Mesenchymal stem cell (in vitro differentiated cells and primary cell): Measurements from ENCODE around the gene CD248.
"Not testable (repeated sequence)": the region's sequence is repeated elsewhere in the genome, so short reads cannot be mapped to it uniquely, and the experiment has no call there.

ENCODE experiments used
- DNase-seq: peaks from one replicate; pipeline ENCODE4 v3.0.0-alpha.2; 2013
- H2AFZ ChIP-seq: one replicate; pipeline ENCODE4 v1.6.1; 2013; ENCODE audit warnings: low read depth, mild to moderate bottlenecking, control low read depth, inconsistent platforms, low read length, moderate library complexity
- H2AK5ac ChIP-seq: 2 replicates; pipeline ENCODE4 v1.6.1; 2013; ENCODE audit warnings: low read length, moderate library complexity, mild to moderate bottlenecking, inconsistent platforms; ENCODE audit not compliant: severe bottlenecking
- H2BK120ac ChIP-seq: one replicate; pipeline ENCODE4 v1.6.1; 2013; ENCODE audit warnings: low read depth, mild to moderate bottlenecking, inconsistent platforms, low read length, moderate library complexity
- H2BK12ac ChIP-seq, 2 experiments: one replicate each; pipeline ENCODE4 v1.6.1; 2013; ENCODE audit warnings: inconsistent platforms in 2 of 2, low read length in 2 of 2, mild to moderate bottlenecking in 2 of 2, moderate library complexity in 2 of 2, control low read depth in 1 of 2
- H2BK15ac ChIP-seq: one replicate; pipeline ENCODE4 v1.6.1; 2013; ENCODE audit warnings: mild to moderate bottlenecking, low read depth, inconsistent platforms; ENCODE audit not compliant: poor library complexity, severe bottlenecking
- H2BK5ac ChIP-seq: 2 replicates; pipeline ENCODE4 v1.6.1; 2013; ENCODE audit warnings: low read depth, mild to moderate bottlenecking, low read length, control low read depth, inconsistent platforms; ENCODE audit not compliant: poor library complexity, severe bottlenecking
- H3K14ac ChIP-seq, 2 experiments: one replicate each; pipeline ENCODE4 v1.6.1; 2013; ENCODE audit warnings: inconsistent platforms in 2 of 2, low read length in 2 of 2, control low read depth in 1 of 2, mild to moderate bottlenecking in 1 of 2, moderate library complexity in 1 of 2
- H3K18ac ChIP-seq, 2 experiments: one replicate each; pipeline ENCODE4 v1.6.1; 2013; ENCODE audit warnings: inconsistent platforms in 2 of 2, low read length in 2 of 2, control low read depth in 1 of 2, low read depth in 1 of 2, mild to moderate bottlenecking in 1 of 2
- H3K23ac ChIP-seq, 2 experiments: one replicate each; pipeline ENCODE4 v1.6.1; 2013; ENCODE audit warnings: inconsistent platforms in 2 of 2, low read length in 2 of 2, mild to moderate bottlenecking in 2 of 2, moderate library complexity in 2 of 2, control low read depth in 1 of 2
- H3K27ac ChIP-seq: 2 replicates; pipeline ENCODE4 v1.5.1; 2013; ENCODE audit warnings: mild to moderate bottlenecking, moderate library complexity, low read length, control low read depth, inconsistent platforms; ENCODE audit not compliant: poor library complexity, severe bottlenecking
- H3K27me3 ChIP-seq, 2 experiments: 2 replicates each; pipeline versions ENCODE4 v1.6.1 to v1.7.0; 2013; ENCODE audit warnings: low read length in 2 of 2, mild to moderate bottlenecking in 2 of 2, moderate library complexity in 2 of 2, control low read depth in 1 of 2, inconsistent platforms in 1 of 2; ENCODE audit not compliant: control insufficient read depth in 1 of 2, insufficient read depth in 1 of 2
- H3K36me3 ChIP-seq, 2 experiments: 2 replicates each; pipeline versions ENCODE4 v1.6.1 to v1.7.0; 2013; ENCODE audit warnings: low read length in 2 of 2, control low read depth in 1 of 2, inconsistent platforms in 1 of 2, low read depth in 1 of 2, mild to moderate bottlenecking in 1 of 2; ENCODE audit not compliant: insufficient read depth in 2 of 2, control insufficient read depth in 1 of 2
- H3K4ac ChIP-seq, 2 experiments: one replicate each; pipeline ENCODE4 v1.6.1; 2013; ENCODE audit warnings: inconsistent platforms in 2 of 2, low read length in 2 of 2, mild to moderate bottlenecking in 2 of 2, moderate library complexity in 2 of 2, control low read depth in 1 of 2, low read depth in 1 of 2
- H3K4me1 ChIP-seq: 2 replicates; pipeline ENCODE4 v1.6.1; 2013; ENCODE audit warnings: low read depth, low read length, control low read depth; ENCODE audit not compliant: control insufficient read depth, insufficient read depth
- H3K4me2 ChIP-seq: 2 replicates; pipeline ENCODE4 v1.6.1; 2013; ENCODE audit warnings: low read length, mild to moderate bottlenecking, inconsistent platforms; ENCODE audit not compliant: poor library complexity, severe bottlenecking
- H3K4me3 ChIP-seq, 2 experiments: 2 replicates each; pipeline versions ENCODE4 v1.5.1 to v1.7.0; 2013; ENCODE audit warnings: low read length in 2 of 2, mild to moderate bottlenecking in 2 of 2, control low read depth in 1 of 2, low read depth in 1 of 2; ENCODE audit not compliant: insufficient read depth in 1 of 2
- H3K79me1 ChIP-seq: replicated peaks from 2 replicates; pipeline ENCODE4 v1.6.1; 2013; ENCODE audit warnings: mild to moderate bottlenecking, control low read depth, low read length, inconsistent platforms; ENCODE audit not compliant: poor library complexity, severe bottlenecking
- H3K9ac ChIP-seq: 2 replicates; pipeline ENCODE4 v1.7.0; 2013; ENCODE audit warnings: mild to moderate bottlenecking, low read length, moderate library complexity
- H3K9me3 ChIP-seq: 2 replicates; pipeline ENCODE4 v1.7.0; 2013; ENCODE audit warnings: mild to moderate bottlenecking, low read length; ENCODE audit not compliant: control insufficient read depth
- H4K8ac ChIP-seq: one replicate; pipeline ENCODE4 v1.6.1; 2013; ENCODE audit warnings: inconsistent platforms, mild to moderate bottlenecking, low read length, moderate library complexity
- H4K91ac ChIP-seq: one replicate; pipeline ENCODE4 v1.6.1; 2013; ENCODE audit warnings: mild to moderate bottlenecking, low read length, inconsistent platforms
- WGBS: methylation state at CpG from one replicate; pipeline ENCODE4 v1.1.7; 2013; ENCODE audit warnings: mixed read lengths; 5-methylcytosine and 5-hydroxymethylcytosine counted together

Gene CD248

GRCh38 chr11:66277064-66277463 lies 39.8 kb downstream of the CD248 start:
- peaks cover 21% of the 10 kb centered on the region for H3K4me1 ChIP-seq
- not testable (repeated sequence) for H3K4ac ChIP-seq, H4K8ac ChIP-seq

GRCh38 chr11:66276619-66277018 lies 40.2 kb downstream of the CD248 start:
- H3K18ac ChIP-seq, H2BK15ac ChIP-seq, H3K23ac ChIP-seq, H2BK12ac ChIP-seq, H3K4me3 ChIP-seq, H3K9ac ChIP-seq, H4K8ac ChIP-seq, H4K91ac ChIP-seq, H3K27ac ChIP-seq, H3K9me3 ChIP-seq, DNase-seq, H2BK120ac ChIP-seq, H2BK5ac ChIP-seq, H3K4ac ChIP-seq, H3K4me2 ChIP-seq, H2AK5ac ChIP-seq, H3K14ac ChIP-seq, H2AFZ ChIP-seq: not testable (repeated sequence)
- Histone ChIP-seq H3K36me3 (peaks cover 48 to 53% of the 10 kb centered on the region in 2 experiments), H3K27me3 (peaks cover 7 to 13% of the 10 kb centered on the region in 2 experiments), H3K79me1 (peaks cover 13% of the 10 kb centered on the region), H3K4me1 (peaks cover 17% of the 10 kb centered on the region)
- WGBS, result 90% methylated on average over 13 of the region's 13 CpGs

More at GRCh38 chr11:66277064-66277463, 39.8 kb downstream of the CD248 start:
- WGBS, result 79% methylated on average over 4 of the region's 4 CpGs
- H3K4me2 ChIP-seq, H4K91ac ChIP-seq, H3K14ac ChIP-seq, H2BK15ac ChIP-seq, H3K4me3 ChIP-seq, H2BK120ac ChIP-seq, H2AK5ac ChIP-seq, H2BK12ac ChIP-seq, DNase-seq, H3K9me3 ChIP-seq, H3K23ac ChIP-seq, H3K18ac ChIP-seq, H2AFZ ChIP-seq, H2BK5ac ChIP-seq, H3K27ac ChIP-seq, H3K79me1 ChIP-seq, H3K9ac ChIP-seq: not testable (repeated sequence)
- Histone ChIP-seq H3K27me3 (peaks cover 7 to 13% of the 10 kb centered on the region in 2 experiments), H3K36me3 (peaks cover 44 to 49% of the 10 kb centered on the region in 2 experiments)

GRCh38 chr11:66275984-66276612 lies 40.7 kb downstream of the CD248 start:
- no peak overlapping the region for H2AK5ac ChIP-seq
- DNase-seq, result no peak
- no peak overlapping the region for H2BK120ac ChIP-seq
- no peak overlapping the region for H3K4me2 ChIP-seq
- no peak overlapping the region for H4K91ac ChIP-seq
- peaks cover 50 to 56% of the 10 kb centered on the region in 2 experiments for H3K36me3 ChIP-seq
- no peaks in the 10 kb centered on the region for H3K9me3 ChIP-seq
- H2BK5ac ChIP-seq, result no peak overlapping the region
- H4K8ac ChIP-seq, result no peak overlapping the region
- H2BK15ac ChIP-seq, result no peak overlapping the region
- peaks cover 15% of the 10 kb centered on the region for H3K4me1 ChIP-seq
- no peak overlapping the region for H3K4ac ChIP-seq
- H3K14ac ChIP-seq, result no peak overlapping the region
- no peak overlapping the region for H2AFZ ChIP-seq
- H2BK12ac ChIP-seq, result no peak overlapping the region
- H3K23ac ChIP-seq, result no peak overlapping the region
- WGBS, result 95% methylated on average over 14 of the region's 14 CpGs
- peaks cover 13% of the 10 kb centered on the region for H3K79me1 ChIP-seq
- H3K18ac ChIP-seq, result no peak overlapping the region
- no peak overlapping the region for H3K9ac ChIP-seq
- no peak overlapping the region for H3K4me3 ChIP-seq
- H3K27me3 ChIP-seq, result peaks cover 7 to 13% of the 10 kb centered on the region in 2 experiments
- no peak overlapping the region for H3K27ac ChIP-seq

GRCh38 chr11:66275396-66275795 lies 41.4 kb downstream of the CD248 start:
- Histone ChIP-seq H2BK120ac (no peak overlapping the region), H2AK5ac (no peak overlapping the region), H2AFZ (no peak overlapping the region), H3K18ac (no peak overlapping the region), H3K4me1 (peaks cover 13% of the 10 kb centered on the region), H4K8ac (no peak overlapping the region), H4K91ac (no peak overlapping the region), H3K9ac (no peak overlapping the region), H2BK5ac (no peak overlapping the region), H2BK15ac (no peak overlapping the region), H3K4ac (no peak overlapping the region), H2BK12ac (no peak overlapping the region), H3K36me3 (peaks cover 55 to 61% of the 10 kb centered on the region in 2 experiments), H3K79me1 (peaks cover 14% of the 10 kb centered on the region), H3K9me3 (no peaks in the 10 kb centered on the region), H3K27me3 (peaks cover 7 to 13% of the 10 kb centered on the region in 2 experiments), H3K27ac (no peak overlapping the region), H3K14ac (no peak overlapping the region), H3K4me2 (no peak overlapping the region), H3K23ac (no peak overlapping the region), H3K4me3 (no peak overlapping the region)
- 97% methylated on average over 8 of the region's 8 CpGs for WGBS
- no peak for DNase-seq
